ENCODE results near the gene SLC7A10. TPM values are rescaled to one million over a fixed set of nuclear protein-coding genes. Genes with fewer than 3 reads are reported as not detected.

Gene SLC7A10
- polyA plus RNA-seq, 1 donor from 2014 or later, result not detected

GRCh38 chr19:33221638-33222037 is 4.0 kb downstream of the SLC7A10 start:
- Histone ChIP-seq H3K9ac (ENCODE audit: low read length) (no peak overlapping the region), H3K27ac (ENCODE audit: low read length) (no peak overlapping the region), H3K27me3 (ENCODE audit: insufficient read depth, low read depth, low read length) (peaks cover 30% of the 10 kb centered on the region), H3K36me3 (ENCODE audit: insufficient read depth, low read length) (no peaks in the 10 kb centered on the region), H4K20me1 (ENCODE audit: insufficient read depth) (no peaks in the 10 kb centered on the region), H2AFZ (ENCODE audit: low read depth, low read length) (no peak overlapping the region), H3K4me3 (ENCODE audit: low read length) (no peak overlapping the region), H3K4me2 (ENCODE audit: low read length) (no peak overlapping the region), H3F3A (ENCODE audit: insufficient read depth, low read length, poor library complexity, severe bottlenecking) (no peaks in the 10 kb centered on the region), H3K79me2 (replicated peaks; ENCODE audit: insufficient read depth, low read length) (no peaks in the 10 kb centered on the region), H3K9me3 (ENCODE audit: low read length) (no peaks in the 10 kb centered on the region), H3K9me2 (ENCODE audit: insufficient read depth, low read length) (no peaks in the 10 kb centered on the region)
- TF ChIP-seq EP300 (conservative IDR thresholded peaks at IDR 0.05; ENCODE audit: poor library complexity, severe bottlenecking) (no peak), TAF1 (IDR thresholded peaks at IDR 0.05; ENCODE audit: low read depth) (no peak), POLR2AphosphoS5 (IDR thresholded peaks at IDR 0.05) (no peak), REST (IDR thresholded peaks at IDR 0.05; ENCODE audit: borderline replicate concordance) (no peak), EZH2 (IDR thresholded peaks at IDR 0.05; ENCODE audit: borderline replicate concordance, insufficient read depth, low read length, poor library complexity, severe bottlenecking) (no peak), RAD21 (conservative IDR thresholded peaks at IDR 0.05) (no peak), SMC3 (conservative IDR thresholded peaks at IDR 0.05; ENCODE audit: poor library complexity) (no peak), CTCF (IDR thresholded peaks at IDR 0.05; ENCODE audit: poor library complexity, severe bottlenecking) (no peak), MXI1 (conservative IDR thresholded peaks at IDR 0.05; ENCODE audit: poor library complexity, severe bottlenecking) (no peak)

GRCh38 chr19:33220735-33221134 is 4.9 kb downstream of the SLC7A10 start:
- peaks cover 21% of the 10 kb centered on the region for H3K27me3 ChIP-seq (ENCODE audit: insufficient read depth, low read depth, low read length)
- H3K36me3 ChIP-seq (ENCODE audit: insufficient read depth, low read length), result no peaks in the 10 kb centered on the region
- no peak for TF ChIP-seq POLR2AphosphoS5 (IDR thresholded peaks at IDR 0.05)
- TF ChIP-seq REST (IDR thresholded peaks at IDR 0.05; ENCODE audit: borderline replicate concordance), result no peak
- no peak for TF ChIP-seq MXI1 (conservative IDR thresholded peaks at IDR 0.05; ENCODE audit: poor library complexity, severe bottlenecking)
- TF ChIP-seq RAD21 (conservative IDR thresholded peaks at IDR 0.05), result no peak
- TF ChIP-seq CTCF (IDR thresholded peaks at IDR 0.05; ENCODE audit: poor library complexity, severe bottlenecking), result no peak

More at GRCh38 chr19:33220735-33221134, 4.9 kb downstream of the SLC7A10 start:
- H3K9ac ChIP-seq (ENCODE audit: low read length), result no peak overlapping the region
- H3K4me2 ChIP-seq (ENCODE audit: low read length), result no peak overlapping the region
- H4K20me1 ChIP-seq (ENCODE audit: insufficient read depth), result no peaks in the 10 kb centered on the region
- no peak overlapping the region for H3K4me3 ChIP-seq (ENCODE audit: low read length)
- no peaks in the 10 kb centered on the region for H3K9me3 ChIP-seq (ENCODE audit: low read length)
- no peak overlapping the region for H3K27ac ChIP-seq (ENCODE audit: low read length)
- no peaks in the 10 kb centered on the region for H3K79me2 ChIP-seq (replicated peaks; ENCODE audit: insufficient read depth, low read length)
- H3F3A ChIP-seq (ENCODE audit: insufficient read depth, low read length, poor library complexity, severe bottlenecking), result no peaks in the 10 kb centered on the region
- H2AFZ ChIP-seq (ENCODE audit: low read depth, low read length), result no peak overlapping the region
- no peaks in the 10 kb centered on the region for H3K9me2 ChIP-seq (ENCODE audit: insufficient read depth, low read length)

Data from neural cell (in vitro differentiated cells).